MM.1S (cell line): ENCODE results near the gene RNF224.

Experiments used
- DNase-seq: peaks from one replicate; pipeline ENCODE4 v3.0.0-alpha.2; 2015
- H2AFZ ChIP-seq: fragments of 300-600 bp; sonication (generic); 2 replicates; pipeline ENCODE4 v1.6.0; 2016; ENCODE audit warnings: antibody characterized with exemption, low read length
- H3F3A ChIP-seq: fragments of 300-600 bp; sonication (generic); 2 replicates; pipeline ENCODE4 v1.6.1; 2016; ENCODE audit warnings: mild to moderate bottlenecking, antibody characterized with exemption, low read length, moderate library complexity, mixed read lengths; ENCODE audit not compliant: insufficient read depth
- H3K27ac ChIP-seq: fragments of 300-600 bp; sonication (generic); 2 replicates; pipeline ENCODE4 v1.5.1; 2016; ENCODE audit warnings: mild to moderate bottlenecking, low read length
- H3K27me3 ChIP-seq: fragments of 300-600 bp; sonication (generic); replicated peaks from 2 replicates; pipeline ENCODE4 v1.6.0; 2016; ENCODE audit warnings: low read length; ENCODE audit not compliant: insufficient read depth
- H3K36me3 ChIP-seq: fragments of 300-600 bp; sonication (generic); replicated peaks from 2 replicates; pipeline ENCODE4 v1.6.1; 2016; ENCODE audit warnings: mild to moderate bottlenecking, low read length, mixed read lengths; ENCODE audit not compliant: insufficient read depth
- H3K4me1 ChIP-seq: fragments of 300-600 bp; sonication (generic); 2 replicates; pipeline ENCODE4 v1.6.1; 2016; ENCODE audit warnings: low read length, mixed read lengths
- H3K4me2 ChIP-seq: fragments of 300-600 bp; sonication (generic); 2 replicates; pipeline ENCODE4 v1.6.0; 2016; ENCODE audit warnings: low read depth, low read length
- H3K4me3 ChIP-seq: fragments of 300-600 bp; sonication (generic); 2 replicates; pipeline ENCODE4 v1.5.1; 2016; ENCODE audit warnings: low read length, mixed read lengths
- H3K79me2 ChIP-seq: fragments of 300-600 bp; sonication (generic); 2 replicates; pipeline ENCODE4 v1.6.1; 2016; ENCODE audit warnings: mixed run types, low read length, mixed read lengths
- H3K9ac ChIP-seq: fragments of 300-600 bp; sonication (generic); 2 replicates; pipeline ENCODE4 v1.6.1; 2016; ENCODE audit warnings: low read length, mixed read lengths
- H3K9me2 ChIP-seq: fragments of 300-600 bp; sonication (generic); replicated peaks from 2 replicates; pipeline ENCODE4 v1.6.1; 2016; ENCODE audit warnings: mild to moderate bottlenecking, low read length, mixed read lengths; ENCODE audit not compliant: insufficient read depth
- H3K9me3 ChIP-seq: fragments of 300-600 bp; sonication (generic); replicated peaks from 2 replicates; pipeline ENCODE4 v1.6.1; 2016; ENCODE audit warnings: mild to moderate bottlenecking, low read length, mixed read lengths; ENCODE audit not compliant: insufficient read depth
- H4K20me1 ChIP-seq: fragments of 300-600 bp; sonication (generic); 2 replicates; pipeline ENCODE4 v1.6.1; 2016; ENCODE audit warnings: mild to moderate bottlenecking, low read length, moderate library complexity, mixed read lengths; ENCODE audit not compliant: insufficient read depth
- CTCF ChIP-seq: fragments of 300-600 bp; sonication (generic); IDR thresholded peaks from 2 replicates; pipeline ENCODE4 v1.5.1; 2016; ENCODE audit warnings: antibody characterized with exemption, low read length, mixed read lengths
- EZH2 ChIP-seq: fragments of 300-600 bp; sonication (generic); optimal IDR thresholded peaks from 2 replicates; pipeline ENCODE3; 2017; ENCODE audit warnings: low read depth, mild to moderate bottlenecking, antibody characterized with exemption, low read length, mixed read lengths
- EZH2phosphoT487 ChIP-seq: fragments of 300-600 bp; sonication (generic); IDR thresholded peaks from 2 replicates; pipeline ENCODE4 v1.6.1; 2018; ENCODE audit warnings: antibody characterized with exemption, low read length

The RNF224 gene

GRCh38 chr9:137220317-137221094 lies 6.8 kb upstream of the RNF224 start:
- no peak overlapping the region for H3K4me3 ChIP-seq
- no peaks in the 10 kb centered on the region for H3K79me2 ChIP-seq
- H3K9me3 ChIP-seq, result no peaks in the 10 kb centered on the region
- no peaks in the 10 kb centered on the region for H3K9me2 ChIP-seq
- H3K4me1 ChIP-seq, result peaks cover 9% of the 10 kb centered on the region; the same call in 1 of the 2 replicates
- H3F3A ChIP-seq, result no peaks in the 10 kb centered on the region; the same call in 1 of the 2 replicates
- no peak for DNase-seq
- H3K27me3 ChIP-seq, result no peaks in the 10 kb centered on the region
- no peak for TF ChIP-seq EZH2
- TF ChIP-seq EZH2phosphoT487, result no peak
- TF ChIP-seq CTCF, result no peak
- no peak overlapping the region for H2AFZ ChIP-seq
- no peak overlapping the region for H3K9ac ChIP-seq
- H3K4me2 ChIP-seq, result no peak overlapping the region
- no peaks in the 10 kb centered on the region for H4K20me1 ChIP-seq
- no peaks in the 10 kb centered on the region for H3K36me3 ChIP-seq
- no peak overlapping the region for H3K27ac ChIP-seq

- no peak for TF ChIP-seq EZH2
- TF ChIP-seq CTCF, result no peak
- TF ChIP-seq EZH2phosphoT487, result no peak
- Histone ChIP-seq H3K27me3 (no peaks in the 10 kb centered on the region), H2AFZ (no peak overlapping the region), H3K4me1 (peaks cover 9% of the 10 kb centered on the region; the same call in 1 of the 2 replicates), H3K9me3 (no peaks in the 10 kb centered on the region), H3K9ac (no peak overlapping the region), H3K36me3 (no peaks in the 10 kb centered on the region), H3K4me2 (no peak overlapping the region), H3K4me3 (no peak overlapping the region), H3K9me2 (no peaks in the 10 kb centered on the region), H3F3A (no peaks in the 10 kb centered on the region; the same call in 1 of the 2 replicates), H3K79me2 (no peaks in the 10 kb centered on the region), H4K20me1 (no peaks in the 10 kb centered on the region), H3K27ac (no peak overlapping the region)
- DNase-seq, result no peak
Observed at GRCh38 chr9:137221095-137221505, 6.2 kb upstream of the RNF224 start.

- H3F3A ChIP-seq, result no peaks in the 10 kb centered on the region; the same call in 1 of the 2 replicates
- no peaks in the 10 kb centered on the region for H3K9me3 ChIP-seq
- no peak overlapping the region for H3K4me2 ChIP-seq
- no peaks in the 10 kb centered on the region for H3K9me2 ChIP-seq
- no peaks in the 10 kb centered on the region for H3K36me3 ChIP-seq
- H3K79me2 ChIP-seq, result no peaks in the 10 kb centered on the region
- H3K27ac ChIP-seq, result no peak overlapping the region
- DNase-seq, result no peak
- no peak overlapping the region for H2AFZ ChIP-seq
- no peak overlapping the region for H3K9ac ChIP-seq
- H3K27me3 ChIP-seq, result no peaks in the 10 kb centered on the region
- no peak for TF ChIP-seq CTCF
- no peak overlapping the region for H3K4me3 ChIP-seq
- no peaks in the 10 kb centered on the region for H4K20me1 ChIP-seq
- H3K4me1 ChIP-seq, result peaks cover 9% of the 10 kb centered on the region; the same call in 1 of the 2 replicates
Observed at GRCh38 chr9:137221506-137222111, 5.7 kb upstream of the RNF224 start.
